Measurements from ENCODE around the gene PHB1. TPM values are rescaled to one million over a fixed set of nuclear protein-coding genes. Genes with fewer than 3 reads are reported as not detected.
A peak's percentile ranks its signal among the peaks of the same experiment; 100 is the strongest.
"Not testable (repeated sequence)": the region's sequence is repeated elsewhere in the genome, so short reads cannot be mapped to it uniquely, and the experiment has no call there.

The PHB1 gene
- total and polyA plus RNA-seq, 3 experiments from 2014 or later, result 164 to 450 (median 440) TPM

- Histone ChIP-seq H3K4me3 (ENCODE audit: low read length) (no peak overlapping the region), H3K36me3 (ENCODE audit: insufficient read depth, low read length) (peaks cover 8% of the 10 kb centered on the region), H3K9me3 (ENCODE audit: low read length) (no peaks in the 10 kb centered on the region), H3K4me1 (ENCODE audit: insufficient read depth, low read length) (peaks cover 20% of the 10 kb centered on the region), H3K27me3 (ENCODE audit: insufficient read depth, low read length, poor library complexity, severe bottlenecking) (no peaks in the 10 kb centered on the region), H3K27ac (ENCODE audit: low read depth, low read length) (no peak overlapping the region)
- CTCF ChIA-PET, result interaction anchor here (0.7 to 1.9 kb wide), 5 partner anchors 31 to 176 kb away, joined by 3 to 9 read pairs (median 5); no protein-coding TSS in a partner anchor
- Mint-ChIP-seq H3K4me3 (no peak overlapping the region), H3K27ac (no peak overlapping the region), H3K4me1 (peaks cover 24 to 27% (median 26%) of the 10 kb centered on the region in 3 donors), H3K36me3 (peaks cover 5 to 25% (median 9%) of the 10 kb centered on the region in 3 donors), H3K27me3 (peaks cover 0 to 2% of the 10 kb centered on the region in 2 donors), H3K9me3 (no peaks in the 10 kb centered on the region)
- DNase-seq, result no peak
- POLR2A ChIA-PET, result interaction anchor here (1.2 kb wide), 1 partner anchor 42 kb away, joined by 3 read pairs; no protein-coding TSS in a partner anchor
Measured at GRCh38 chr17:49399995-49400394, 14.7 kb downstream of the PHB1 start.

- Histone ChIP-seq H3K4me3 (ENCODE audit: low read length) (no peak overlapping the region), H3K27me3 (ENCODE audit: insufficient read depth, low read length, poor library complexity, severe bottlenecking) (no peaks in the 10 kb centered on the region), H3K9me3 (ENCODE audit: low read length) (no peaks in the 10 kb centered on the region), H3K4me1 (ENCODE audit: insufficient read depth, low read length) (peaks cover 5% of the 10 kb centered on the region), H3K27ac (ENCODE audit: low read depth, low read length) (no peak overlapping the region), H3K36me3 (ENCODE audit: insufficient read depth, low read length) (no peaks in the 10 kb centered on the region)
- H3K27me3 Mint-ChIP-seq, result peaks cover 0 to 2% of the 10 kb centered on the region in 2 donors
- no peaks in the 10 kb centered on the region for H3K9me3 Mint-ChIP-seq
- H3K27ac Mint-ChIP-seq, result no peak overlapping the region
- ChIA-PET POLR2A (interaction anchor here (0.5 kb wide), 1 partner anchor 35 kb away, joined by 10 read pairs; no protein-coding TSS in a partner anchor), CTCF (interaction anchor here (0.7 to 3.8 kb wide), 8 partner anchors 10 to 168 kb away, joined by 3 to 32 read pairs (median 4); no protein-coding TSS in a partner anchor)
- no peak overlapping the region for H3K4me3 Mint-ChIP-seq
- H3K4me1 Mint-ChIP-seq, result peaks cover 19 to 22% (median 21%) of the 10 kb centered on the region in 3 donors
- peaks cover 0 to 5% (median 0%) of the 10 kb centered on the region in 3 donors for H3K36me3 Mint-ChIP-seq
- no peak for DNase-seq
Measured at GRCh38 chr17:49397586-49397985, 17.1 kb downstream of the PHB1 start.

GRCh38 chr17:49393491-49394255 is 21.0 kb downstream of the PHB1 start:
- H3K4me3 Mint-ChIP-seq, result peak overlapping the region in 1 of 7 donors; percentile 18
- H3K27ac Mint-ChIP-seq, result peak overlapping the region in 3 of 8 donors; percentile 61 to 88 (median 61)
- Histone ChIP-seq H3K27ac (ENCODE audit: low read depth, low read length) (no peak overlapping the region), H3K27me3 (ENCODE audit: insufficient read depth, low read length, poor library complexity, severe bottlenecking) (no peaks in the 10 kb centered on the region), H3K9me3 (ENCODE audit: low read length) (no peaks in the 10 kb centered on the region), H3K4me3 (ENCODE audit: low read length) (no peak overlapping the region), H3K4me1 (ENCODE audit: insufficient read depth, low read length) (peaks cover 37% of the 10 kb centered on the region), H3K36me3 (ENCODE audit: insufficient read depth, low read length) (no peaks in the 10 kb centered on the region)
- ChIA-PET CTCF (interaction anchor here (0.8 to 2.2 kb wide), 5 partner anchors 12 to 78 kb away, joined by 3 to 24 read pairs (median 5); no protein-coding TSS in a partner anchor), POLR2A (interaction anchor here (0.6 to 1.0 kb wide), 2 partner anchors 31 to 78 kb away, joined by 3 to 4 read pairs; no protein-coding TSS in a partner anchor)
- peaks cover 38 to 49% (median 45%) of the 10 kb centered on the region in 3 donors for H3K4me1 Mint-ChIP-seq
- H3K9me3 Mint-ChIP-seq, result no peaks in the 10 kb centered on the region
- no peaks in the 10 kb centered on the region for H3K36me3 Mint-ChIP-seq
- H3K27me3 Mint-ChIP-seq, result no peaks in the 10 kb centered on the region
- DNase-seq, result no peak

GRCh38 chr17:49390548-49391324 is 23.9 kb downstream of the PHB1 start:
- H3K4me3 ChIP-seq (ENCODE audit: low read length), result peak overlapping the region; percentile 28
- Mint-ChIP-seq H3K4me1 (peaks cover 61 to 73% (median 73%) of the 10 kb centered on the region in 3 donors), H3K27ac (peak overlapping the region; percentile 81 to 99 (median 96)), H3K27me3 (no peaks in the 10 kb centered on the region), H3K4me3 (peak overlapping the region in 6 of 7 donors; percentile 77 to 91 (median 80)), H3K36me3 (no peaks in the 10 kb centered on the region), H3K9me3 (no peaks in the 10 kb centered on the region)
- DNase-seq, result no peak
- no peaks in the 10 kb centered on the region for H3K36me3 ChIP-seq (ENCODE audit: insufficient read depth, low read length)
- no peaks in the 10 kb centered on the region for H3K9me3 ChIP-seq (ENCODE audit: low read length)
- no peak overlapping the region for H3K27ac ChIP-seq (ENCODE audit: low read depth, low read length)
- no peaks in the 10 kb centered on the region for H3K27me3 ChIP-seq (ENCODE audit: insufficient read depth, low read length, poor library complexity, severe bottlenecking)
- ChIA-PET CTCF (interaction anchor here (1.3 to 4.6 kb wide), 5 partner anchors 17 to 93 kb away, joined by 4 to 26 read pairs (median 6); no protein-coding TSS in a partner anchor), POLR2A (interaction anchor here (0.6 kb wide), 1 partner anchor 46 kb away, joined by 3 read pairs; no protein-coding TSS in a partner anchor)
- peaks cover 53% of the 10 kb centered on the region for H3K4me1 ChIP-seq (ENCODE audit: insufficient read depth, low read length)

GRCh38 chr17:49389514-49390347 is 25.0 kb downstream of the PHB1 start:
- not testable (repeated sequence) for H3K27me3 ChIP-seq (ENCODE audit: insufficient read depth, low read length, poor library complexity, severe bottlenecking); H3K36me3 ChIP-seq (ENCODE audit: insufficient read depth, low read length); H3K27ac ChIP-seq (ENCODE audit: low read depth, low read length); H3K36me3 Mint-ChIP-seq; H3K27me3 Mint-ChIP-seq; H3K9me3 Mint-ChIP-seq; H3K9me3 ChIP-seq (ENCODE audit: low read length)
- CTCF ChIA-PET, result interaction anchor here (0.9 to 4.6 kb wide), 4 partner anchors 18 to 162 kb away, joined by 3 to 26 read pairs (median 12); no protein-coding TSS in a partner anchor
- H3K4me3 Mint-ChIP-seq, result peak overlapping the region; percentile 39 to 91 (median 82)
- H3K4me1 Mint-ChIP-seq, result peaks cover 58 to 69% (median 68%) of the 10 kb centered on the region in 3 donors
- H3K27ac Mint-ChIP-seq, result peak overlapping the region; percentile 81 to 99 (median 96)
- Histone ChIP-seq H3K4me3 (ENCODE audit: low read length) (peak overlapping the region; percentile 28), H3K4me1 (ENCODE audit: insufficient read depth, low read length) (peaks cover 49% of the 10 kb centered on the region)
- peak in 1 of 5 donors; percentile 9 for DNase-seq
- POLR2A ChIA-PET, result interaction anchor here (0.6 to 0.7 kb wide), 2 partner anchors 31 to 645 kb away, joined by 4 read pairs; no protein-coding TSS in a partner anchor

GRCh38 chr17:49388692-49389513 is 25.8 kb downstream of the PHB1 start:
- Mint-ChIP-seq H3K4me1 (peaks cover 54 to 64% (median 63%) of the 10 kb centered on the region in 3 donors), H3K9me3 (no peaks in the 10 kb centered on the region), H3K27me3 (no peaks in the 10 kb centered on the region), H3K27ac (peak overlapping the region; percentile 81 to 99 (median 95)), H3K36me3 (no peaks in the 10 kb centered on the region), H3K4me3 (peak overlapping the region; percentile 1 to 91 (median 82))
- H3K9me3 ChIP-seq (ENCODE audit: low read length), result no peaks in the 10 kb centered on the region
- DNase-seq, result no peak
- H3K27me3 ChIP-seq (ENCODE audit: insufficient read depth, low read length, poor library complexity, severe bottlenecking), result no peaks in the 10 kb centered on the region
- peaks cover 47% of the 10 kb centered on the region for H3K4me1 ChIP-seq (ENCODE audit: insufficient read depth, low read length)
- POLR2A ChIA-PET, result interaction anchor here (0.5 to 2.1 kb wide), 4 partner anchors 9 to 646 kb away, joined by 3 to 10 read pairs (median 4); no protein-coding TSS in a partner anchor
- H3K36me3 ChIP-seq (ENCODE audit: insufficient read depth, low read length), result no peaks in the 10 kb centered on the region
- H3K4me3 ChIP-seq (ENCODE audit: low read length), result peak overlapping the region; percentile 47
- CTCF ChIA-PET, result interaction anchor here (0.9 to 4.6 kb wide), 9 partner anchors 19 to 209 kb away, joined by 3 to 26 read pairs (median 4); no protein-coding TSS in a partner anchor
- H3K27ac ChIP-seq (ENCODE audit: low read depth, low read length), result peak overlapping the region; percentile 58
